Amniotic stem cell (primary cell): ENCODE results near the gene SLC9A1.
A peak's percentile ranks its signal among the peaks of the same experiment; 100 is the strongest.
"Not testable (repeated sequence)": the region's sequence is repeated elsewhere in the genome, so short reads cannot be mapped to it uniquely, and the experiment has no call there.

Experiments
- DNase-seq: peaks from one replicate; lab custom pipeline; 2025; lab: John Stamatoyannopoulos, UW

SLC9A1 gene

GRCh38 chr1:27154991-27155781, at the start of gene SLC9A1:
Gene SLC9A1, minus strand, starts transcription at chr1:27155125. Its CDS starts 791 bp downstream, at chr1:27154334.
- peak; percentile 86 for DNase-seq

GRCh38 chr1:27203946-27204345, 49.0 kb upstream of the SLC9A1 start:
- no peak for DNase-seq

DNA sequence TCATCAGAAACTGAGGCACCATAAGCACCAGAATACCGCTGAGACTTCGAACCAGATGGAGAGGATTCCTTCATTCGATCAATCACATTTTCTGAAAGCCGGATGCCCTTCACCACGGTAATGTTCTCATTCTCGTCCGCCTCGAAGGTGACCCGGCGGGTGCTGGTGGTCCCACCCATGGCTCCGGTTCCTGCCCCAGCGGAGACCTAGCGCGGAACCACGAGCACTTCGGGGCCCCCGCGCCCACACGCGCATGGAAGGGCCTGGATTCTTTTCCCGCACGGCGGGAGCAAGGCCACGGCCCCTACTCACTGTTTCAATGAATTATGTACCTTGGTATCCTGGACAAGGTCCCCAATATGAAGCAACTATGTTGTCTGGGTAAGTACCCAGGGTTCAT, 46.4 kb upstream of the SLC9A1 start:
- no peak for DNase-seq

- DNase-seq = no peak
These were observed 38.3 kb upstream of the SLC9A1 start for GRCh38 chr1:27193194-27193593.

GRCh38 chr1:27192039-27192529, 37.2 kb upstream of the SLC9A1 start:
- no peak for DNase-seq

DNA sequence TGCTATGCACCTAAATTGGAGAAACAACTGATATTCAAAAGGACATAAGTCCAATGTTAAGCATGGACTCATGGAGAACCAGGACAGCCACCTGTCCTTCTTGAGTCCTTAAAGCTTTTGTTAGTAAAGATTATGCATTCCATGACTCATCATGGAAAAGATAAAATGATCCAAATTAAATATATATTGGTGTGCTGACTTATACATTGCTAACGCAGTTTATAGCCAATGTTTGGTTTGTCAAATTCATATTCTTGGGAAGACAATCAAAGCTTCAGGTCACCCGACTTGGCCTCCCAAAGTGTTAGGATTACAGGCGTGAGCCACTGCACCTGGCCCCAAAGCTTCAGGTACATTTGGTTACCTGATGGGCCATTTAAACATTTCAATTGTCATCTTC, 29.7 kb upstream of the SLC9A1 start:
- DNase-seq = not testable (repeated sequence)

GRCh38 chr1:27179979-27180378, 25.1 kb upstream of the SLC9A1 start:
- no peak for DNase-seq

DNA sequence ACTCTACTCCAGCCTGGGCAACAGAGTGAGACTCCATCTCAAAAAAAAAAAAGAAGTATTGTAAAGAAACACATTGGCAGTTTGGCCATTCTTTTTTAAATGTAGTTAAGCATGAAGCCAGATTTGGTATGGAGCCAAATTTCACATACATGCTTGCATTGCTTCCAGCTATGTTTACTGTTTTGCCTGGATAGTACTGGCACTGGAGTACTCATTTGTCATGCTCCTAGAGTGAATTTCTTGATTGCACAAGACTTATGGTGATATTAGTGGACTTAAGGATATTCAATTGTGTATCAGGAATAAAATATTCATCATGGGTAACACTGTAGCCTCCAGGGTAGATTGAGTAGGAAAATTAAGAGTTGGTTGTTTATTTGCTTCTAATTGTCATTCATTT, 24.5 kb upstream of the SLC9A1 start:
- no peak for DNase-seq

- no peak for DNase-seq
These were observed 22.0 kb upstream of the SLC9A1 start for GRCh38 chr1:27176954-27177353.

GRCh38 chr1:27176323-27176722, 21.4 kb upstream of the SLC9A1 start:
- DNase-seq = no peak

- DNase-seq = not testable (repeated sequence)
These were observed 18.1 kb upstream of the SLC9A1 start for GRCh38 chr1:27172992-27173391.

GRCh38 chr1:27166929-27167328, 12.0 kb upstream of the SLC9A1 start:
- DNase-seq = no peak

DNA sequence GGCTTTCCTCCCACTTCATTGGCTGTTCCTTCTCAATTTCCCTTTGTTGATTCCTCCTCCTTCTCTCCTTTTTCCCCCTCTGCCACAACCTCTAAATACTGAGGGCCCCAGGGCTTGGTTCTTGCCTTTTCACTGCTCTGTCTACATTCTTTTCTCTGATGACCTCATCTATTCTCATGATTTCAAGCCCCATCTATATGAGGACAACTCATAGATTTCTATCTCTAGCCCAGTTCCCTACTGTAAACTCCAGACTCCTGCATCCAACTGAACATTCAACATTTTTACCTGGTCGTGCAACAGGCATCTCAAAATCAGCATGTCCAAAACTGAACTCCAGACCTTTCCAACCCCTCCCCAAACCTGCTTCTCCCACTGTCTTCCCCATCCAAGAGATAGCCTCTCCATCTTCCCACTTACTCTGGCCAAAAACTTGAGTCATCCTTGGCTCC, 11.5 kb upstream of the SLC9A1 start:
- DNase-seq = peak; percentile 32

- DNase-seq = no peak
These were observed 8.2 kb upstream of the SLC9A1 start for GRCh38 chr1:27163093-27163492.

DNA sequence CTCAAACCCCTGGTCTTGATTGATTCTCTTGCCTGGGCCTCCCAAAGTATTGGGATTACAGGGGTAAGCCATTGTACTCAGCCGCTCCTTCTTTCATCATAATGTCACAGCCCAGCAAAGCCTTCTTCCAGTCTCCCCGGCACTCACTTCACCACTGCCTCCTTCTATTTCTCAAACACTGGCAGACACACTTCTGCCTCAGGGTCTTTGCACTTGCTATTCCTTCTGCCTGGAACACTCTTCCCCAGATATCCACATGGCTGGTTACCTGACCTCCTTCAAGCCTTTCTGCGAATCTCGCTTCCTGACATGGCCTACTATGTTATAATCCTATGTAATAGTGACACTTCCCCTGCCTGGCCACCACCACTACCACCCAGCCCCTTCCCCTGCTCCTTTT, 7.2 kb upstream of the SLC9A1 start:
- DNase-seq = no peak

DNA sequence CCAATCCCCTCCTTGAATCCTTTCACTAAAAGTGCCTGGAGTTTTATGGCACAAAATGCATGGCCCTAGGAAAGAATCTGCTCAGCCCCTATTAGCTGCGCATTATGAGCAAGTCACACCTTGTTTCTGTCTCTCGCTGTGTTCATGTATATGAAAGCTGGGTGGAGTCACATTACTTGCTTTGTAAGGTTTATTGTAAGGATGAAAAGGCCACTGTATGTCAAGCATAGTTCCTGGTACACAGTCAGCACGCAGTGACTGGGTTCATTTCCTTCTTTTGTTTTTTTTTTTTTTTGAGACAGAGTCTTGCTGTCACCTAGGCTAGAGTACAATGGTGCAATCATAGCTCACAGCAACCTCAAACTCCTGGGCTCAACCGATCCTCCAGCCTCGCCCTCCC, 6.7 kb upstream of the SLC9A1 start:
- DNase-seq = no peak

- no peak for DNase-seq
These were observed 2.3 kb upstream of the SLC9A1 start for GRCh38 chr1:27157194-27157593.

DNA sequence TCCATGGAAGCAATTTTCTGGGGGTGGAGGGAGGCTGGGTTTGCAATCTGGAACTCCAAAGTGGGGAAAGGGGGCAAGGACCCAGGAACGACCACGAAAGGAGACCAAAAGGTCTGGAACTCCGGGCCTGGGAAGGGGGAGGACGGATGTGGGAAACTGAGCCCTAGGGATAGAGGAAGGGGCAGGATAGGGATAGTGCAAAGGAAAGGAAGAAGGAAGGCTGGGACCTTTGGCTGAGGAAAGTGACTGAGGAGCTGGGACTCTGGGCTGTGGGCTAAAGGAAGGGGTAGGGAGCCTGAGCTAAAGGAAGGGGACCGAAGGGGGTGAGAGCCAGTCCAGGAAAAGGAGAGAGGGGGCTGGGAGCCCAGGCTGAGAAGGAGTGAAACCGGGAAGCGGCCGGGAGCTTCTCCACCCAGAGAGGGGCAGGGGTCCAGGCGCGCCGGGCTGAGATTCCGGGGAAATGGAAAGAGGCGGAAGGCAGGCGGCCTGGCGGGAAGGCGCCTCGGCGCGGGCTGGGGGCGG, 395 bp downstream of the SLC9A1 start:
- DNase-seq = no peak

DNA sequence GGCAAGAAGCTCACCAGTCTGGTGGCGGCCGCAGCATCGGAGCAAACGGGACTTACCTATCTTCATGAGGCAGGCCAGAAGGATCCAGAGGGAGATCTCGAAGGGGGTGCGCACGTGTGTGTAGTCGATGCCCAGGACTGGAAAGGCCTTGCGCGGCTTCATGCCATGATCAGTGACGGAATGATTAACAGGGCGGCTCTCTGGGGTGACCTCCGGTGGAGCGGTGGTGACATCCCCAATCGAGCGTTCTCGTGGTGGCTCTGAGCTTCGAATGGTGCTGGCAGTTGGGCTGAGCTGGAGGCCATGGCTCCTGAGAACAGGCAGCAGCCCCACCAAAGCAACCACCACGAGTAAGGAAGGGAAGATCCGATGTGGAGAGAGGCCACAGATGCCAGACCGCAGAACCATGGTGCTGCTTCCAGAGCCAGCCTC, 982 bp downstream of the SLC9A1 start:
- DNase-seq = no peak

GRCh38 chr1:27153549-27153886, 1.4 kb downstream of the SLC9A1 start:
- no peak for DNase-seq

- no peak for DNase-seq
These were observed 1.9 kb downstream of the SLC9A1 start for GRCh38 chr1:27152829-27153548.

DNA sequence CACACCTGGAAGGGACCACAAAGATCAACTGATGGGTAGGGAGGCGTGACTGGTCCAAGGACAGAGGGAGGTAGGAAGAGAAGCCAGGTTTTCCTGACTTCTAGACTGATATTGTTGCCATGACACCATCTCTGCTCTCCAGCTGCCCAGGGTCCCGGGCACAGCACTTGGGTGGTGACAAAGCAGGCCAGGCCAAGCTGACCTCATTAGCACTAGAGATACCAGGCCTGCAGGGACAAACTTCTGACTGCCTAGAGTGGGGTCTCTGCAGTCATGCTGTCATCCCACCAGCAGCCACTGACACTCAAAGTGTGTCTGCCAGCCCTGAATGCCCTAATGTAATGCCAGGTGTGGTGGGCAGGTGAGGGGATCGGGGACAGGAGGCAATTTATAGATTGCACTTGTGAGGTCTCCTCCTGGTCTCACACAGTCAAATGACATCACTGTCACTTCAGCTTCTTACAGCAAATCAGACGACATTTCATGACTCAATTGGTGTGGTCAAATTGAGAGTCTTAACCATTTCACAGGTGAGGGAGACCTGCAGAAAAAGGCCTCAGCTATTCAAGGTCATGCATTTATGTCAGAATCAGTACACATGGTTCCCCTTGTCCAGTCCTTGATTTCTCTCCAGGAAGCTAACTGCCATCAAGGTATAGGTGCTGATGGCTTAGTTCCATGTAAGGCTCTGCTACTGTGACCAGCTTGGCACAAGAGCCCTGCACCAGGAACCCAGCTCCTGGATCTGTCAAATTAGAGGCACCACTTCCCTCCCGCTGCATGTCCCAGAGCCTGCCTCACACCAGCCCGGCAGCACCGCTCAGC, 2.7 kb downstream of the SLC9A1 start:
- no peak for DNase-seq
